Stimulated activated CD4-positive, alpha-beta T cell treated with anti-CD3 and anti-CD28 coated beads, TNF-alpha, amount 100 ng/mL, for 48 hours (primary cell): Measurements from ENCODE around the gene TMEM171.

Experiments used
- DNase-seq, 3 donors: peaks; one replicate each; pipeline ENCODE4 v3.0.0-alpha.2; 2020; ENCODE audit warnings: low read depth in 3 of 3

Gene TMEM171

DNA sequence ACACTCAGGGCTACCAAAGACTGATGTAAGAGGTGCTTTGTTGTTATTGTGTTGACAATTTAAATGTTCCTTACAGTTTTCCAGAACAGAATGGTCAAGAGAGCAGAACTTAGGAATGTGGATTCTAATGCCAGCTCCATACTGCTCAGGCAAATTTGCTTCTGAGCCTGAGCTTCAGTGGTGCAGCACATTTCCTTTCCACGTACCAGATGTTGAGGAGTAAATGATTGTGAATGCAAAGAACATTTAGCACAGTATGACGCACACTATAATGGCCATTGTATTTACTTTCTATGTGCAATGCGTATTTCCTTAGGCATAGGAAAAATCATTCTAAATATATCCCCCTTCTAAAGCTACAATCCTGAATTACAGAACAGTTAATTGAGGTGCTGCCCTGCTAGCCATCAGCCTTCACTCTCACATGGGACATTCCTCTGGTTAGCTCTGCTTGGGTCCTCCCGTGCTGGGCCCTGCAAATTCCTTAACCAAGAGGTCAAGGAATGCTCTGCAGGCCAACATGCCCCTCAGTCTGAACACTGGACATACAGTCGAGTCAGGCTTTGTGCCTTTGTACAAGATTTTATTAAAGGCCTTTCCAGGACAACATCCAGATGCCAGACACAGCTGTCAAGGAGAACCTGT, 31.5 kb downstream of the TMEM171 start:
- no peak for DNase-seq

GRCh38 chr5:73152411-73153388, 32.3 kb downstream of the TMEM171 start:
- DNase-seq: no peak

DNA sequence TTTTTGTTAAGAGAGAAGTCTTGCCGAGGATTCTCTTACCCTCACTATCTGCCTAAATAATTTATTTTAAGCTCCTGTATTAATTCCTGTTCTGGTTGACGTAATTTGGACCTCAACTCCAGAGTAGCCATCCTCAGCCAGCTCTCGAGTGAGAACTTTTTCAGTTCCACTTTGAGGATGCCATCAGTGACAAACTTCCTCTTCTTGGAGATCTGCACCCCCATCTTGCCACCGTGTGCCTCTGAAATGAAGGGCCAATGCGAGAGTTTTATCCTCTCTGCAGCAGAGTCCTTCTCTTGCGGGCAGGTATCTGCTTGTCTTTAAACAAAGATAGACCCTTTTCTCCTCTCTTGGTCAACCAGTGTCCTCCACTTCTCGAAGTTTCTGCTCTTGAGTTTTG, 33.1 kb downstream of the TMEM171 start:
- no peak for DNase-seq

DNA sequence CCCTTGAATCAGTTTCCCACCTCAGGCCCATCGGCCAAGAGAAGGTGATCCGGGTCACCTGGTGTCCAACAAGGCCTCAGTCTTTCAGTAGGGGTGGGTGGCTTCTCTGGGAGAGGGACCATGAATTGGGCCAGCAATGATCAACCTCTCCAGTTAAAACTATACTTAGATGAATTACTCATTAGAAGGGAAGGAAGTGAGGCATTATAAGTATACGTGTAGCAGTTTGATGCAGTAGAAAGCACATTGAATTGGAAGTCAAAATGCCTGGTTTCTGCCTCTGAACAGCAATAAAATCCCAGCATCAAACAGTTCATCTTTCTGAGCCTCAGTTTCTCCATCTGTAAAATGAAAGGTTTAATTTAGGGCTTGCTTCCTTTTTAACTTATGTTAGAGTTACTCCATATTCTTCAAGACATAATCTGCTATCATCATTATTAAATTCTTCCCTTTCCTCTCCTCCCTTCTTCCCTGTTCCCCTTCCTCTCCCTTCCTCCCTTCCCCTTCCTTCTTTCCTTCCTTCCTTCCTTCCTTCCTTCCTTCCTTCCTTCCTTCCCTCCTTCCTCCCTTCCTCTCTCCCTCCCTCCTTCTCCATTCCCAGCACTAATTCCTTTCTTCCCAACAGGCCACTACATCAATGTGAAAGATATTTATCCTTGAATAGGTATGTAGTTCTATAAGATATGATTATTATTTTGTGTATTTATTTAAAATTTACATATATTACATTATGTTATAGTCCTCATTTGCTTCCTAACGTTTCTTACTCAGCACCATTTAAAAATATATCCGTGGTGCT, 34.0 kb downstream of the TMEM171 start:
- no peak for DNase-seq

- no peak for DNase-seq
Measured at GRCh38 chr5:73155271-73156222, 35.2 kb downstream of the TMEM171 start.

DNA sequence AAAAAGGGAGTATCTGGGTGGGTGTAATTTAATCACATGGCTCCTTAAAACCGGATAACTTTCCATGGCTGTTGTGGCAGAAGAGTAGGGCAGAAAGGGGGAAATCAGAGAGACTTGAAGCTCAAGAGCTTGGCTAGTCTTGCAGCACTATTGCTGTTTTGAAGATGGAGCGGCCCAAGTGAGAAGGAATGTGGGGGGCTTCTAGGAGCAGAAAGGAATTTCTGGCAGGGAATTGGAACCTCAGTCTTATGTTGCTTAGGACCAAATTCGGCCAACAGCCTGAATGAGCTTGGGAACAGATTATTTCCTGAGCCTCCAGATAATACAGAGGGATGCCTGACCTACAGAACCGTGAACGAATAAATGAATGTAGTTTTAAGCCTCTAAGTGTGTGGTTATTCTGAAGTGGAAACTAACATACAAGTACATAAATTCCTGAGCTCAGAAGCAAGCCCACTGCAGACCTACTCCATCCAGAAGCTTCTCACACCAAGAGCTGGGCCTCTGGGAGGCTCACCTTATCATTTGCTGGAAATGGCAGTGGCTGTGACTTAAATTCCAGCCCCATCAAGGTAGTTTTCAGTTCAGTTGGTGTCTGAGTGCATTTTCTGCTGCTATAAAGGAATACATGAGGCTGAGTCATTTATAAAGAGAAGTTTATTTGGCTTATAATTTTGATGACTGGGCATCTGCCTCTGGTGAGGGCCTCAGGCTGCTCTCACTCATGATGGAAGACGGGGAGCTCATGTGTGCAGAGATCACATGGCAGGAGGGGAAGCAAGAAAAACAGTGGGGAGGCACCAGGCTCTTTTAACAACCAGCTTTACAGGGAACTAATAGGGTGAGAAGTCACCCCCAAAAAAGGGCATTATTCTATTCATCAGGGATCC, 37.3 kb downstream of the TMEM171 start:
- DNase-seq: no peak

DNA sequence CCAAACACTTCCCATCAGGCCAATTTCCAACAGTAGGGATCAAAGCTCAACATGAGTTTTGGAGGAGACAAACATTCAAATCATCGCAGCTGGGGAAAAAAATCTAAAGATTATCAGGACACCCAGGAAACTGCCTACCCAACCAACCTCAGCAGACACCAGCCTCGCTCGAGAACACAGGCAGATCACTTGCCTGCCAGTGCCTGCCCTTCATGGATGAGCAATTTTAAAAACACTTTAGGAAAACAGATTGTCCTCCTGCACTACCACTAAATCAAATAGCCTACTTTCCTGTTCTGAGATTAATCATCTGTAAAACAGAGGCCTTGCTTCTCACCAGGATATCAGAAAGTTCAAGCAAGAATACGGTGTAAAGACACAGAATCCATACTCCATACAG, 37.9 kb downstream of the TMEM171 start:
- no peak for DNase-seq

DNA sequence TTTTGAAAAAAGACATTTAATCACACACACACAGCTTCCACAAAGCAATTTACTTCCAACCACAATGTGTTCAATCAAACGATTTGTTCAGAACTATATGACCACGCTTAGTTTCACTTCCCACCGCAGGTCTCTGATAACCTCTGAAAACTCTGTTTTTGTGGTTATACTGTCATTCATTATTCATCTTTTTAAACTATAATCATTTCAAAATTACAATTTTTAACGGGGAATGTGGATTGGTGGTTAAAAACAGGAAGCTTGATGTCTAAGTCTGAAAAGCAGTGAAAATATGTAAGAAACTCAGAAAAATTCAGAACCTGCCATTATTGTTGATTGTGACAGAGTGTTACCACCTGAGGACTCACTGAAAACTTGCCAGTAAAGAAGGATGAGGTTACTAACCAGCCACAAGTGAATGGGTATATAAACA, 39.9 kb downstream of the TMEM171 start:
- DNase-seq: peak; percentile 55 to 63 (median 56)

GRCh38 chr5:73170522-73170921, 50.1 kb downstream of the TMEM171 start:
- no peak for DNase-seq

DNA sequence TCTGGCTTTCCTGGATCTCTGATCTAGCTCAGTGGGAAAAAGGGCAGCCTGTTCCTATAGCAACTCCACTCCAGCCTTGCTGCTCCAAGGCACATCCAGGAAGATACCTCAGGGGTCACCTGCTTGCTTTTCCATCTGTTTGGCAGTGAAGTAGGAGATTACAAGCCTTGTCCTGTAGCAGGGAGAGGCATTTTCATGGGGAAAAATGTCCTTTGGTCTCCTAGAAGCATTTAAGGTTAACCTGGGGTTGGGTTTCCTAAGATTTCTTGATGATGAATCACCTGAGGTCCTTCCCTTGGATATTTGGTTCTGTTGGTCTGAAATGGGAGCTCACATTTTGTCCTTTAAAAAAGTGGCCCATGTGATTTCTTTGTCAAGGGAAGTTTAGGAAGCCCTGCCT, 51.1 kb downstream of the TMEM171 start:
- no peak for DNase-seq

DNA sequence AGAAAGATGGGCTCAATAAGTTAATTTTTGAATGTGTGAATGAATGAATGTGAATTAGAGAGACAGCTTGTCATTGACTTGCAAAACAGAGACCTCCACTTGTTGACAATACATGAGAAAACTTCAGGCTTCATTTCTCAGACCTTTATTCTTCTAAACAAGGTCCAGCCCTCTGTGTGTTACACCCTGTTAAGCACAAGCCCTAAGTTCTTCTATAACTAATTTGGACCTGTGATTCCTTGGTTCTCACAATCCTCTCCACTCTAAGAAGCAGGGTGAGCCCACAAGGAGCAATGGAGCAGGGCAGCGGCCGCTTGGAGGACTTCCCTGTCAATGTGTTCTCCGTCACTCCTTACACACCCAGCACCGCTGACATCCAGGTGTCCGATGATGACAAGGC, 52.6 kb downstream of the TMEM171 start, which contains the start of gene TMEM174:
Gene TMEM174, plus strand, starts transcription at position 243 of the 400 bp plus-strand sequence. Its CDS starts 51 bp downstream, at position 294.
- no peak for DNase-seq

- DNase-seq: no peak
Measured at GRCh38 chr5:73174100-73174815, 53.9 kb downstream of the TMEM171 start.

GRCh38 chr5:73176250-73176649, 55.9 kb downstream of the TMEM171 start:
- DNase-seq: no peak

GRCh38 chr5:73178265-73178664, 57.9 kb downstream of the TMEM171 start:
- no peak for DNase-seq

- no peak for DNase-seq
Measured at GRCh38 chr5:73179730-73180129, 59.4 kb downstream of the TMEM171 start.

DNA sequence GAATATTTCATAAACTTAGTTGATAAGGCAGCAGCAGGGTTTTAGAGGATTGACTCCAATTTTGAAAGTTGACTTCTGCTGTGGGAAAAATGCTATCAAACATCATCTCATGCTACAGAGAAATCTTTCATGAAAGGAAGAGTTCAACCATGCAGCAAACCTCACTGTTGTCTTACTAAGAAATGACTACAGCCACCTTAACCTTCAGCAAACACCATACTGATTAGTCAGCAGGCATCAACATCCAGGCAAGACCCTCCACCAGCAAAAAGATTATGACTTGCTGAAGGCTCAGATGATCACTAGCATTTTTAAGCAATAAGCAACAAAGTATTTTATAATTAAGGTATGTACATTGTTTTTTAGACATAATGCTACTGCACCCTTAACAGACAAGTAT, 60.2 kb downstream of the TMEM171 start:
- DNase-seq: no peak
